ENCODE results near the gene TIMM10B. TPM values are rescaled to one million over a fixed set of nuclear protein-coding genes. Genes with fewer than 3 reads are reported as not detected.

TIMM10B gene
- total RNA-seq, 2 experiments from 2014 or later = 40.3 to 44.3 TPM

DNA sequence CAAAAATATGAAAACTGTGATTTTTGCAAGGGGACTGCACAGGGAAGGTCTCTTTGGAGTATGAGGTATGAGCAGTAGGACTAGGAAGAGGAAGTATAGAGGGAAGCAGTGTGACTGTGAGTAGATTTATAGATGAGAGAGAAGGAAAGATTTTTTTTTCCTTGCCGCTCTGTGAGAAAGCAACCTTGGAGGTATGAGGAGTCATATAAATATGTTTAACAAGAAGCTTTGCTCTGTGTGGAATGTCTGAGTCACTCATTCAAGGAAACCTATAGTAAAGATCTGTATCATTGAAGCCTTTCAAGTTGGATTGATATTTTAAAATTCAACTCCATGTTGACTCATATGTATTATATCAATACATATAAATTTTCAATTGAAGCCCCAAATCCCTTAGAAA is 42.0 kb downstream of the TIMM10B start:
- DNase-seq = no peak
- peaks cover 46% of the 10 kb centered on the region for H3K4me1 Mint-ChIP-seq
- H3K27me3 Mint-ChIP-seq = no peaks in the 10 kb centered on the region
- H3K4me3 Mint-ChIP-seq = no peak overlapping the region
- H3K27ac Mint-ChIP-seq = peak overlapping the region; percentile 2
- H3K9me3 Mint-ChIP-seq = no peaks in the 10 kb centered on the region
- H3K36me3 Mint-ChIP-seq = peaks cover 39% of the 10 kb centered on the region

DNA sequence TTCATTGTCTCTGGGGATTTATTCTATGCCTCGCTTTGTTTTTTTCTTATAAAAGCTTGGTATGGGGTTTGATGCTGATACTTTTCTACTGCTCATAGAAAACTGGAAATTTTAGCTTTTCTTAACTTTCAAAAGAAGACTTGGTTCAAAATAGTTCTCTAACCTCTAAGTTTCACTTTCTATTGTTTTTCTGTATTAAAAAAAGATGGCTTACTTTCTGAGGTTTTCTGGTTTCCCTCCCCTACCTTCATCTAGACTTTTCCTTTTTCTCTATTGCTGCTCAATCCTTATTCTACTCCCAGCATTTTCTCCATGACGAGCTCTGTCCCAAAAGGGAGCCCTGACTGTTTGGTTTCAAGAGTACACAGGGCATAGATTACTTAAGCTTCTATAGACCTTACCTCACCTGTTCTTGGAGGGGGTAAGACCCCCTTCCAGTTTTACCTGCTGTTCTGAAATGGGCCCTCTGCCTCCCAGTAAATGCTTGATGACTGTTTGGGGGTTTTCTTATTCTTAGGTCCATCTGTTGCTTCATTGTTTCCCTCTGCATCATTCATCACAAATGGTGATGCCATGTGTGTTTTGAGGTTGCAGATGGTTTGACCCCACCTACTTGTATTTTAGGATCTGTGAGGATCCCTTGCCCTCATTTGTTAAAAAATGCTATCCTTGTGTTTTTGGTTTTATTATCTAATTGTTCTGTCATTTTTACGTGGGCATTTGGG is 45.3 kb downstream of the TIMM10B start:
- Mint-ChIP-seq H3K27me3 (no peaks in the 10 kb centered on the region), H3K9me3 (no peaks in the 10 kb centered on the region), H3K4me1 (peaks cover 46% of the 10 kb centered on the region), H3K27ac (peak overlapping the region; percentile 85), H3K4me3 (peak overlapping the region; percentile 73), H3K36me3 (peaks cover 29% of the 10 kb centered on the region)
- peak; percentile 11 for DNase-seq

DNA sequence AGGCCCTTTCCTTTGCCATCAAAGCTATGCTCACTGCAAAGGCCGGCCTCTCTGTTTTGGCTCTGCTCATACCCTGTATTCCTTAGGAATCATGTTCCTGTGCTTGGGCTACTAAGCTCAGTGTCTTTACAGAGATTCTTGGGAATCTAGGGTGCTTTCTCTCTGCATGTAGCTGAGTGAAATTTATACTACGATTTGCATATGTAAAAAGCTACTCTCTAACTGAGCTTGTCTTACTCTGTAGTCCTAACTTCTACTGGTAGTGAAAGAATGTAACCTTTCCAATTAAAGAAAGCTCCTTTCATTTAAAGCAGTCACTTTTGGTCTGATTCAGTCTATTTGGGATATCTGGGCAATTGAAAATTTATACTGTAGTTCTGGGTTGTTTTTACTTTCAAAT is 48.0 kb downstream of the TIMM10B start:
- no peak overlapping the region for H3K4me3 Mint-ChIP-seq
- H3K36me3 Mint-ChIP-seq = peaks cover 21% of the 10 kb centered on the region
- H3K27ac Mint-ChIP-seq = no peak overlapping the region
- DNase-seq = no peak
- H3K27me3 Mint-ChIP-seq = no peaks in the 10 kb centered on the region
- H3K9me3 Mint-ChIP-seq = no peaks in the 10 kb centered on the region
- peaks cover 31% of the 10 kb centered on the region for H3K4me1 Mint-ChIP-seq

DNA sequence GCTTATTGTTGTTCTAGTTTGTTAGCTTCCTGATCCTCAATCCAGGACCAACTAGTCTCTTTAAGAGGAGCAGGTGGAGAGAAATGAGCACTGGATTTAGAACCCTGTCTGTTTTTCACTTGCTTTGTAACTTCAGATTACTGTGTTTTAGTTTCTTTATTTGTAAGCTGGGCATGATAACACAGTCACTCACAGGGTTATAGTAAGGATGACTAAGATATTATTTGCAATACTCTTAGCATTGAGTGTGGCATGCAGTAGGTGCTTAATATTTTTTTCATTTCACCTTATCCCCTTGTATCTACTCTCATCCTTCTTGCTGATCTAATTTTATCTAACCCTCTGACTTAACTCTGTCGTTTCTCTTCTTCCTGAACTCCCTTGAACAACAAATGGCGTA is 49.5 kb downstream of the TIMM10B start:
- no peak overlapping the region for H3K27ac Mint-ChIP-seq
- H3K27me3 Mint-ChIP-seq = no peaks in the 10 kb centered on the region

DNA sequence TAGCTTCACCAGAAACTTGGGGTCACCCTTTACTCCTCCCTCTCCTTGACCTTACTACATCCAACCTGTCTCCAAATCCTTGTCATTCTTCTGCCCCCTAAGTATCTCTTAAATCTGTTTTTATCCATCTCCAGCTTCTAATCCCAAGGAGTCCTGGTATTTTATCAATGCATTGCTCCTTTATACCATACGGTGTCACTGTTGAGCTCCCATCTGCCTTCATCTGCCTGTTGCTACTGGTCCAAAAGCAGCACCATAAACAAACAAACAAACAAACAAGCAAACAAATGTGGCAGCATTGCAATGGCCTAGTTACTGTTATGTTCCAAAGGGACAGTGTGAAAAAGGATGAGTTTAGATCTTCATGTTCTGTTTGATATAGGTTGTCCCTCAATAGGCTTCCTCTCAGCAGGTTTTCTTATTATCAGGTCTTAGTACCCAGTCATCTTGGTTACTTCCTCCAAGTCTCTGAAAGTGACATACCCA is 50.0 kb downstream of the TIMM10B start:
- no peak for DNase-seq

More for the DNA sequence above, 49.5 kb downstream of the TIMM10B start:
- Mint-ChIP-seq H3K4me3 (no peak overlapping the region), H3K4me1 (peaks cover 19% of the 10 kb centered on the region), H3K36me3 (peaks cover 14% of the 10 kb centered on the region), H3K9me3 (no peaks in the 10 kb centered on the region)
- no peak for DNase-seq

More for the DNA sequence above, 50.0 kb downstream of the TIMM10B start:
- Mint-ChIP-seq H3K9me3 (no peaks in the 10 kb centered on the region), H3K27ac (no peak overlapping the region), H3K27me3 (no peaks in the 10 kb centered on the region), H3K36me3 (peaks cover 9% of the 10 kb centered on the region), H3K4me3 (no peak overlapping the region), H3K4me1 (peaks cover 14% of the 10 kb centered on the region)

Other genes with a start within 250 kb of the TIMM10B start
- 10 to 100 TPM; 14.2 to 16.0 TPM for gene FHIP1B, start 246.9 kb upstream of the TIMM10B start, total RNA-seq
- gene CNGA4, start 242.4 kb upstream of the TIMM10B start, total RNA-seq = under 1 TPM; 0.10 to 0.30 TPM
- gene CCKBR, start 221.7 kb upstream of the TIMM10B start, total RNA-seq = under 1 TPM; 0.16 to 0.43 TPM
- 10 to 100 TPM; 26.3 to 30.0 TPM for gene CAVIN3, start 161.0 kb upstream of the TIMM10B start, total RNA-seq
- 10 to 100 TPM; 12.9 to 16.9 TPM for gene SMPD1, start 91.0 kb upstream of the TIMM10B start, total RNA-seq
- gene APBB1, start 62.4 kb upstream of the TIMM10B start, total RNA-seq = 10 to 100 TPM; 29.2 to 32.3 TPM
- gene HPX, start 40.5 kb upstream of the TIMM10B start, total RNA-seq = not detected
- 1 to 10 TPM; 3.4 to 3.6 TPM for gene TRIM3, start 7.6 kb upstream of the TIMM10B start, total RNA-seq
- gene ARFIP2, start 170 bp upstream of the TIMM10B start, total RNA-seq = 10 to 100 TPM; 44.2 to 47.1 TPM
- 10 to 100 TPM; 11.6 to 11.7 TPM for gene DNHD1, start 15.8 kb downstream of the TIMM10B start, total RNA-seq
- gene RRP8, start 122.1 kb downstream of the TIMM10B start, total RNA-seq = 10 to 100 TPM; 37.8 to 45.3 TPM
- 10 to 100 TPM; 66.1 to 68.0 TPM for gene ILK, start 122.3 kb downstream of the TIMM10B start, total RNA-seq
- 100 to 1,000 TPM; 156 to 160 TPM for gene TAF10, start 130.7 kb downstream of the TIMM10B start, total RNA-seq
- gene TPP1, start 137.9 kb downstream of the TIMM10B start, total RNA-seq = 10 to 100 TPM; 30.7 to 33.7 TPM
- gene DCHS1, start 174.3 kb downstream of the TIMM10B start, total RNA-seq = 1 to 10 TPM; 1.3 to 1.4 TPM
- 100 to 1,000 TPM; 141 to 143 TPM for gene MRPL17, start 201.8 kb downstream of the TIMM10B start, total RNA-seq

Measured in activated naive CD8-positive, alpha-beta T cell treated with anti-CD3 and anti-CD28 coated beads for 36 hours (primary cell).